Skeletal muscle cell (primary cell): ENCODE data around the gene PLD1.
"Not testable (repeated sequence)": the region's sequence is repeated elsewhere in the genome, so short reads cannot be mapped to it uniquely, and the experiment has no call there.

Experiments
- DNase-seq: peaks from one replicate; pipeline ENCODE4 v3.0.0-alpha.2; 2010; ENCODE audit warnings: low read depth
- H3K4me3 ChIP-seq: 2 replicates; pipeline ENCODE4 v1.5.1; 2011; ENCODE audit warnings: low read depth, mild to moderate bottlenecking, control low read depth, low read length, moderate library complexity

Gene PLD1

DNA sequence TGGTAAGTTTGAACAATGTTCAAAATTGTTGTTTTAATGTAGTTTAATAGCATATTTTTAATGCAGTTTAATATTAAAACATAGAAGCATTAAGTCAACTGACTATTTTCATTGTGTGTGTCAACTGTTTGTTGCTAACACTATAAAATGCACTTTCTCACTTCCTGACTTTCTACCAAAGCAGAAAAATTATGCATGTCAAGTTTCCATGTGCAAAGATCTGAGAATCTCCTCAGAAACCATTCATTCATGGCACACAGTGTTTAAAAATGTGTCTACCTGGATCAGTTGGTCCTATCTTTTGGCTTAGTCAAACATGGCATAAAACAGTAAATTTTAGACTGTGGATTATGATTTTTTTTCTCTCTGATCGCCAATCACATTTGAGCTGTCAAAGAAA, 156.0 kb downstream of the PLD1 start:
- no peak for DNase-seq
- H3K4me3 ChIP-seq: no peak overlapping the region

DNA sequence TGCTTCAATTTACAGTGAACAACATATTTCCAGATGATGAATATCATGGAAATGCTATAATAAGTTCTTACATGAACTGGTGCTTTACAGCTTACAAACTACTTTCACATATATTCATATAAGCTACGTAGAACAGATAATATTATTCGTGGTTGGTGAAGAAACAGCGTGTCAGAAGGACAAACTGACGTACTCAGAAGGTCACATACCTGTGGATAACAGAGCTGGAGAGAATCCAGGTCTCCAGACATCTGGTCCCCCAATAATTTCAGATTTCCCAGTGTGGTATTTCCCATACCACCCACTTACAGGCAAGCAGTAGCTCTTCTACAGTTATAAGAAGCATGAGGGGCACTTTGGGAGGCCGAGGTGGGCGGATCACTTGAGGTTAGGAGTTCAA, 156.6 kb downstream of the PLD1 start:
- no peak for DNase-seq
- H3K4me3 ChIP-seq: no peak overlapping the region

- no peak overlapping the region for H3K4me3 ChIP-seq
- no peak for DNase-seq
These were observed 157.4 kb downstream of the PLD1 start for GRCh38 chr3:171652932-171653331.

GRCh38 chr3:171649911-171650592, 160.2 kb downstream of the PLD1 start:
- DNase-seq: no peak
- H3K4me3 ChIP-seq: no peak overlapping the region

DNA sequence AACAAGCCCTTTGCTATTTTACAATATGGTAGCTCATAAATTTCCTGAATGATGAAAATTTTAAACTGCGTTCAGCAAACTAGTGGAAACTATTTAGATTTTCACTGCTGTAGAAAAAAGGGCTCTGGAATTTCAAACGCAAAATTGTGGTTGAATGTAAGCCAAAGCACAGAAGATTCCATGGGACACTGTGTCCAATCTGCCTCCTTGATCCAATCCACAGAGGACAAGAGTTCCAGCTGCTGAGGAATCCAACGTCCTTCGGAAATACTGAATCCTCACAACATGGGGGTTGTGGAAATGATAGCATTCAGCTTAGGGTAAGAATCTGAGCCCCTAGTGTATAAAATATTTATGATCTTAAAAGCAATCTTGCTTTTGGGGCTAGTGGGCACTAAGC, 161.0 kb downstream of the PLD1 start:
- no peak for DNase-seq
- no peak overlapping the region for H3K4me3 ChIP-seq

GRCh38 chr3:171648069-171648468, 162.2 kb downstream of the PLD1 start:
- H3K4me3 ChIP-seq: no peak overlapping the region
- no peak for DNase-seq

DNA sequence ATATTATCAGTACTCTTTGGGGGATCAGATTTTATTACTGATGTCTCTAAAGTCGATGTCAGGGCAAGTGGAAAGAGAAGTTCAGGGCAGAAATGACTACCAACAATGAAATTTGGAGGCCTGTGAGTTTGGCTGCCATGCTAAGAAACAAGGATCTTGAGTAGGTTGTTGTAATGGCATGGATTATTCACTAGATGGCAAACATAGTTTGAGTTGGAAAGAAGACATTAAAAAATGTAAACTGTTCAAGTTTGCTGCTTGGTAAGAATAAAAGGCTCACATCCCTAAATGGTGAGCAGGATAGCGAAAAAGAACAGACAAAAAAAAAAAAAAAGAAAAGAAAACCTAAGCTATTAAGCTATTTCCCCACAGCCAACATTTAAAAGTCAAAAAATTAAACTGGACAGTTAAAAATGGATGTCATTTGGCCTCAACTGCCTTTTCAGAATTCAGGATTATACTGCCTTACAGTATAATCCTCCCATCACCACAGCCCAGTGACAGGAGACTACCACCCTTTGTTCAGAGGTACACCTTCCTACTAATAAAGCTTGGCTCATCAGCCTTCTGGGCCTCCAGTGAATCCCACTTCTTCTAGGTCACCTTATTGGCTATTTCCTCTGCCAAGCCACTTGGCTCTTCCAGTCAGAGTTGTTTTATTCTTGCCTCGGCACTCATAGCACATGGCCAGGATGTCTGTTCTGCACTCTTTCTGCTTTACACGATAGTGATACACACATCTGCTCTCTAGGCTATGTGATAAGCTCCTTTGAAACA, 163.7 kb downstream of the PLD1 start:
- H3K4me3 ChIP-seq: no peak overlapping the region
- peak; percentile 33 for DNase-seq

GRCh38 chr3:171644681-171645080, 165.6 kb downstream of the PLD1 start:
- H3K4me3 ChIP-seq: no peak overlapping the region
- DNase-seq: no peak

GRCh38 chr3:171643681-171644080, 166.6 kb downstream of the PLD1 start:
- no peak for DNase-seq
- no peak overlapping the region for H3K4me3 ChIP-seq

DNA sequence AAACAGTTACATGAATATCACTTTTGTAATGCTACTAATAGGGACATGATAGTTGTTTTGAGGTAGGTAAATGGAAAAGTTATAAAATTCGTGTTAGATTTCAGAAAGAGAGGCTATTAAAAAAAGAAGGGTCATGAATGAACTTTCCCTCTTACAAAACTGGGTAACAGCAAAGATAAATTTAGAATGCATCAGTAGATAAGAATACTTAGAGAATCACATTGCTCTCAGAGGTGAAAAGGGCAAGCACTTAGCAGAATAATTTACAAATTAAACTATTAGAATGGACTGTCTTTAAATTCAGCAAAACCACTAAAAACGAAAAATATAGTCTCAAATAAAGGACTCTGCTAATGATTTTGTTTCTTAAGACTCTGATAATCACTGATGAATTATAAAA, 167.2 kb downstream of the PLD1 start:
- DNase-seq: no peak
- no peak overlapping the region for H3K4me3 ChIP-seq

DNA sequence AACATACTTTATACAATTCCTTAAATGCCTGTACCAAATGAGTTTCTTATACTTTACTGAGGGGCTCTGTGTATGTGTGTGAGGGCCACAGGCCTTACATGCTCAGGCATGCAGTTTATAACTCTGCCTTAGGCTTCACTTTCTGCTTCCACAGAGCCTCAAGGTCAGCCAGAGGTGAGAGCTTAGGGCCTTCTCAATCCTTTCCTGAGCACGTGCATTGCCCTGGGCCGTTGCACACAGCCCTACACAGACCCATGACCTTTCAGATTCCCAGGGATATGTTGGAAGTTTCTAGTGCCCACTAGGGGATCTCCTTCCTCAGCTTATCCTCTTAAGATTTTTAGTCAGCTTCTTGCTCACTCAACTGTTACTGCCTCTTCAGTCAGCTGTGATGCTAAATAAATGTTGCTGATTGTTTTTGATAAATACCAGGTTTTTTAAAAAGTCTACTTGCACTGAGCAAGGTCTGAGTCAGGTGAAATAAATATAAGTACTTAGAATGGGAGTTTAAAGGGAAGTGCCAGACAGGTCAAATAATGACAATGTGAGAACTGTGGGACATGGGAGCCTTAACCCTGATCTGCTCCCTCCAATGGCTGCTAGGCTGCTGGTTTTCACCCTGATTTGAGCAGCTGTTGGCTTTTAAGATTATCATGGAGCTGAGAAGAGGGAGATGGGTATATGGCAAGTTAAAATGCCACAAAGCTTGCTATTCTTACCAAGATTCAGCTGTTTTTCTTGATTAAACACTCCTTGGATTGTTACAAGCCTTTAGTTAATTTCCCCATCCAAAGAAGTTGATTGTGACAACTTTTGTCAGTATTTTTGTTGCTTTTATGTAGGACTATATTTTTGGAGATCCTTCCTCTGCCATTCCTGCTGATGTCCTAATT, 169.5 kb downstream of the PLD1 start:
- peak; percentile 11 for DNase-seq

GRCh38 chr3:171636666-171637065, 173.6 kb downstream of the PLD1 start:
- no peak for DNase-seq

More for the DNA sequence above, 169.5 kb downstream of the PLD1 start:
- H3K4me3 ChIP-seq: no peak overlapping the region

GRCh38 chr3:171632766-171633165, 177.5 kb downstream of the PLD1 start:
- no peak for DNase-seq
- no peak overlapping the region for H3K4me3 ChIP-seq

More at GRCh38 chr3:171636666-171637065, 173.6 kb downstream of the PLD1 start:
- H3K4me3 ChIP-seq: no peak overlapping the region

- not testable (repeated sequence) for DNase-seq
These were observed 183.5 kb downstream of the PLD1 start for GRCh38 chr3:171626799-171627198.

GRCh38 chr3:171622126-171622525, 188.2 kb downstream of the PLD1 start:
- no peak for DNase-seq
- no peak overlapping the region for H3K4me3 ChIP-seq

More at GRCh38 chr3:171626799-171627198, 183.5 kb downstream of the PLD1 start:
- H3K4me3 ChIP-seq: not testable (repeated sequence)

DNA sequence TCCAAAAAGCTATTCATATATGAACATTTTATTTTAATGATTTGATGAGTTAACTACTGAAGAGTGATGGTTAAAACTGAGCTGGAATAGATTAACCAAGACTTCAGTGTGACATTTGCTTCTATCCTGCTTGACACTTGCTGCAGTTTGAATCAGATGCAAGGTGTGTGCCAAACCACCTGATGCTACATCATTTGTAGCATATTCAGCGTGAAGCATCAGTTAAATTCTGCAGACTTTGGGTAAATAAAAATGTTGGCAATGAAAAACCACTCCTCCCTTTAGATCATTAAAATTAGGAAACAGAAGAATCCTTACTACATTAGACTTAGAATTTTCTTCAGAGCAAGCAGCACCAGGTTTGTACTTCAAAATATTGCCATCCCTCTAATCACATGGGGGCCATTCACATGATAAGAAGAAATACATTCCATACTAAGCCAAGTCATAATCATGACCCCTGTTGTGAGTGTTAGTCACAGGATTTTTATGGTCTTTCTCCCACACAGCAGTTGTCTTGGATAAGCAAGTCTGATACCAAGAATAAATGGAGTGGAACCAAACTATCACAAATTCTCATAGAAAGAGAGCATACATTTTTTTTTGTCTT, 189.4 kb downstream of the PLD1 start:
- DNase-seq: peak; percentile 31
- no peak overlapping the region for H3K4me3 ChIP-seq

DNA sequence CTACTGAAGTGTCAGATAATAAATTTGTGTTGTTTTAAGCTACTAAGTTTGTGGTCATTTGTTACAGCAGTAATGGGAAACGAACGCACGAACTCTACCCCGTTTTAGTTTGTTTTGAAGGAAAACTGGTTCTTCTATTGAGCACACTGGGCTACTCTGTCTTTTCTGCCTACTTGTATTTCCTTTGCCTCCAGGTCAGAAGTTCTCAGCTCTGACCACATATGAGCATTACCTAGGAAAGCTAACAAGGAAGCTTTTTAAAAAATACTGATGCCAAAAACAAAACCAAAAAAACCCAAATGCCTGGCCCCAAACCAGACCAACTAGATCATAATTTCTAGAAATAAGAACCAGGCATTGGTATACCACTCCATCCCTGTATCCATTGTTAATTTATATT, 193.5 kb downstream of the PLD1 start:
- no peak overlapping the region for H3K4me3 ChIP-seq
- DNase-seq: no peak

- no peak overlapping the region for H3K4me3 ChIP-seq
- DNase-seq: peak; percentile 20
These were observed 194.6 kb downstream of the PLD1 start for GRCh38 chr3:171615686-171616085.

DNA sequence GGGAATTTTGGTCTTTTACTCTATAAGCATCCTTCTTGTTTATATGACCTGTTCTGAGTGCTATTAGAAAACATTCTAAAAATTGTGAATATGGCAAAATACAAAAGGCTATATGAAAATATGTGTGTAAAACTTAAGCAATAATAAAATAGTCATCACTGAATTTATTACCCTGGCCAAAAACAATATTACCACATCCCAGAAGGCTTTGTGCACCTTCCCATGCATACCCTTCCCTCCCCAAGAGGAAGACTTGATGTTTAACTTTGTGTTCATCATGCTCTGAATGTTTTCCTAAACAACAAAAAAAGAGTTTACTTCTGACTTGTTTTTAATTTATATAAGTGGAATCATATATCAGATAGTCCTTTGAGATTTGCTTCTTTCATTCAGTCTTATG, 195.0 kb downstream of the PLD1 start:
- H3K4me3 ChIP-seq: no peak overlapping the region
- DNase-seq: no peak
